ENCODE data around the gene CARD8. TPM values are rescaled to one million over a fixed set of nuclear protein-coding genes. Genes with fewer than 3 reads are reported as not detected.

The CARD8 gene
- total and polyA plus RNA-seq, 2 of the 8 experiments (the other 6 are each of a cell fraction or from before 2014, with no cell fraction given), result 8.9 to 24.4 TPM

DNA sequence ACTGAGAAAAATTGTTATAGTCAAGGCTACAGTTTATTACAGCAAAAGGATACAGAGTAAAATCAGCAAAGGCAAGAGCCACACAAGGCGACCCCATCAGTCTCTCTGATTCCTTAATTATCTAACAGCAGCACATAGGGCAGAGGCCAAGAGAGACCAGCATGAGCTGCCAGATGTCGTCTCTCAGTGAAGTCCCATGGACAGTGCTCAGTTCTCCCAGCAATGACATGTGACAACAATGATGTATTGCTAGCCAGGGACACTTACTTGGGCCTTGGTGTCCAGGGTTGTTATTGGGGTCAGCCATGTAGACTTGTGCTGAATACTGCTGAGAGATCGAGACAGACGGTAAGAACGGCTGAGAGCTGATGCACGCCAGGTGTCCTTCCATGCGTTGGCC, 63.0 kb downstream of the CARD8 start:
- Histone ChIP-seq H2BK20ac (ENCODE audit: low read length) (no peak overlapping the region), H2AK5ac (ENCODE audit: low read depth, low read length) (no peak overlapping the region), H3K79me1 (ENCODE audit: low read depth, low read length) (no peaks in the 10 kb centered on the region), H4K5ac (ENCODE audit: insufficient read length, low read depth, low read length) (no peak overlapping the region), H2BK15ac (ENCODE audit: low read length) (no peak overlapping the region), H3K4me2 (ENCODE audit: insufficient read depth in 1 of 2, low read depth in 2 of 2, low read length in 2 of 2) (no peak overlapping the region), H3K18ac (ENCODE audit: extremely low read depth, low read length) (no peak overlapping the region), H3K23ac (ENCODE audit: insufficient read length) (no peak overlapping the region), H4K20me1 (replicated peaks in 1 of 2; ENCODE audit: control insufficient read depth in 1 of 2, insufficient read depth in 2 of 2, low read length in 2 of 2) (peaks cover 0 to 2% of the 10 kb centered on the region in 2 experiments), H3K9me3 (ENCODE audit: insufficient read depth in 2 of 2, low read depth in 1 of 2, low read length in 1 of 2) (peaks cover 0 to 4% of the 10 kb centered on the region in 2 experiments; a peak in 3 of 4 replicates), H2AFZ (ENCODE audit: low read length) (no peak overlapping the region), H3K79me2 (ENCODE audit: control insufficient read depth in 1 of 2, insufficient read depth in 2 of 2, low read length in 2 of 2) (no peaks in the 10 kb centered on the region), H2BK120ac (replicated peaks; ENCODE audit: low read depth, low read length) (no peak overlapping the region), H3K14ac (ENCODE audit: insufficient read length) (no peak overlapping the region), H3K27me3 (replicated peaks in 1 of 4; ENCODE audit: control insufficient read depth in 3 of 4, extremely low read depth in 1 of 4, insufficient read depth in 3 of 4, low read length in 3 of 4) (no peaks in the 10 kb centered on the region; a peak in 1 of 7 replicates), H4K91ac (replicated peaks; ENCODE audit: insufficient read length, low read length) (no peak overlapping the region), H4K8ac (ENCODE audit: extremely low read depth, insufficient read depth, low read length) (no peak overlapping the region), H3K4me3 (ENCODE audit: extremely low read depth in 1 of 4, insufficient read depth in 2 of 4, low read depth in 3 of 4, low read length in 4 of 4) (no peak overlapping the region), H3K9ac (replicated peaks in 1 of 4; ENCODE audit: extremely low read depth in 1 of 4, low read depth in 3 of 4, low read length in 3 of 4) (no peak overlapping the region), H3K23me2 (ENCODE audit: low read depth, low read length) (peaks cover 2% of the 10 kb centered on the region; the same call in 1 of the 2 replicates), H3K36me3 (ENCODE audit: control insufficient read depth in 2 of 4, insufficient read depth in 4 of 4, low read length in 3 of 4) (peaks cover 0 to 22% (median 6%) of the 10 kb centered on the region in 4 experiments; a peak in 4 of 8 replicates), H3K4ac (replicated peaks; ENCODE audit: insufficient read length, low read depth, low read length) (no peak overlapping the region), H3K27ac (ENCODE audit: low read depth, low read length) (no peak overlapping the region), H3K56ac (replicated peaks; ENCODE audit: insufficient read length, low read depth, low read length) (no peak overlapping the region), H2BK12ac (ENCODE audit: low read depth, low read length) (no peak overlapping the region), H2BK5ac (ENCODE audit: low read depth, low read length) (no peak overlapping the region), H3K4me1 (replicated peaks in 1 of 4; ENCODE audit: control insufficient read depth in 3 of 4, insufficient read depth in 4 of 4, low read length in 3 of 4) (peaks cover 0 to 8% (median 2%) of the 10 kb centered on the region in 4 experiments; a peak in 4 of 7 replicates)
- CTCF ChIA-PET (ENCODE audit: partially characterized antibody), result no interaction called here
- no peak for FAIRE-seq
- POLR2A ChIA-PET (ENCODE audit: partially characterized antibody), result interaction anchor here (1.0 to 1.1 kb wide), 2 partner anchors 10 to 22 kb away, joined by 3 read pairs; no protein-coding TSS in a partner anchor
- 97% methylated on average over 7 of the region's 7 CpGs; no CpG with 5 or more reads in 1 of the 2 experiments for WGBS, 2 experiments (ENCODE audit: extremely low coverage in 1 of 2, insufficient coverage in 1 of 2, insufficient read length in 1 of 2, insufficient replicate concordance in 2 of 2, low coverage in 1 of 2, low lambda C conversion rate in 2 of 2, missing lambda C conversion rate in 1 of 2)
- DNase-seq (ENCODE audit: low read depth in 1 of 2, low spot score in 2 of 2), result no peak
- no peak for TF ChIP-seq TAF7 (optimal IDR thresholded peaks at IDR 0.05; ENCODE audit: borderline replicate concordance, low read depth, low read length)
- no peak for TF ChIP-seq CEBPB (IDR thresholded peaks at IDR 0.05; ENCODE audit: low read depth, low read length)
- TF ChIP-seq GTF2F1 (IDR thresholded peaks at IDR 0.05; ENCODE audit: borderline replicate concordance, low read depth, low read length), result no peak
- no peak for TF ChIP-seq RBBP5 (IDR thresholded peaks at IDR 0.05; ENCODE audit: borderline replicate concordance, low read depth, low read length)
- TF ChIP-seq, protein P1, sequence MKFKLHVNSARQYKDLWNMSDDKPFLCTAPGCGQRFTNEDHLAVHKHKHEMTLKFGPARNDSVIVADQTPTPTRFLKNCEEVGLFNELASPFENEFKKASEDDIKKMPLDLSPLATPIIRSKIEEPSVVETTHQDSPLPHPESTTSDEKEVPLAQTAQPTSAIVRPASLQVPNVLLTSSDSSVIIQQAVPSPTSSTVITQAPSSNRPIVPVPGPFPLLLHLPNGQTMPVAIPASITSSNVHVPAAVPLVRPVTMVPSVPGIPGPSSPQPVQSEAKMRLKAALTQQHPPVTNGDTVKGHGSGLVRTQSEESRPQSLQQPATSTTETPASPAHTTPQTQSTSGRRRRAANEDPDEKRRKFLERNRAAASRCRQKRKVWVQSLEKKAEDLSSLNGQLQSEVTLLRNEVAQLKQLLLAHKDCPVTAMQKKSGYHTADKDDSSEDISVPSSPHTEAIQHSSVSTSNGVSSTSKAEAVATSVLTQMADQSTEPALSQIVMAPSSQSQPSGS (IDR thresholded peaks at IDR 0.05; ENCODE audit: low read length), result no peak
- TF ChIP-seq SAP30 (IDR thresholded peaks at IDR 0.05; ENCODE audit: insufficient read depth, insufficient replicate concordance, low read length), result no peak
- no peak for TF ChIP-seq CREB1 (IDR thresholded peaks at IDR 0.05)
- TF ChIP-seq TCF12 (IDR thresholded peaks at IDR 0.05; ENCODE audit: low read depth, low read length), result no peak
- no peak for TF ChIP-seq KDM4A (IDR thresholded peaks at IDR 0.05; ENCODE audit: low read depth, low read length, severe bottlenecking)
- no peak for TF ChIP-seq JUND (IDR thresholded peaks at IDR 0.05; ENCODE audit: low read length)
- no peak for TF ChIP-seq SIRT6 (IDR thresholded peaks at IDR 0.05; ENCODE audit: low read length)
- no peak for TF ChIP-seq CHD2 (IDR thresholded peaks at IDR 0.05; ENCODE audit: low read length)
- no peak for TF ChIP-seq EZH2 (IDR thresholded peaks at IDR 0.05; ENCODE audit: low read depth, low read length, severe bottlenecking)

All from H1 (cell line).